H1 (cell line): Measurements from ENCODE around the gene ALKAL2. TPM values are rescaled to one million over a fixed set of nuclear protein-coding genes. Genes with fewer than 3 reads are reported as not detected.

ENCODE experiments used
- BRCA1 ChIP-seq: IDR thresholded peaks from 2 replicates; pipeline ENCODE4 v1.6.1; 2012; ENCODE audit warnings: low read depth, low read length, improper control_type of control experiment
- CHD1 ChIP-seq: IDR thresholded peaks from 2 replicates; pipeline ENCODE4 v1.6.1; 2012; ENCODE audit warnings: low read depth, low read length, improper control_type of control experiment
- GABPA ChIP-seq: IDR thresholded peaks from 2 replicates; pipeline ENCODE4 v1.6.1; 2011; ENCODE audit warnings: mild to moderate bottlenecking, low read length, moderate library complexity, borderline replicate concordance; ENCODE audit not compliant: insufficient read depth
- PHF8 ChIP-seq: fragments of 200-600 bp; sonication (generic); conservative IDR thresholded peaks from 2 replicates; pipeline ENCODE4 v1.7.1; 2012; ENCODE audit warnings: low read depth, mild to moderate bottlenecking, inconsistent platforms, low read length, moderate library complexity
- RXRA ChIP-seq: IDR thresholded peaks from 2 replicates; pipeline ENCODE4 v1.6.1; 2011; ENCODE audit warnings: low read depth, mild to moderate bottlenecking, low read length, moderate library complexity; ENCODE audit not compliant: insufficient read depth
- SP2 ChIP-seq: IDR thresholded peaks from 2 replicates; pipeline ENCODE4 v1.6.1; 2012; ENCODE audit warnings: mild to moderate bottlenecking, low read length, inconsistent platforms
- polyA plus RNA-seq, 7 experiments: library from polyadenylated mRNA; depleted of rRNA in 3 of 7; stranded (reverse) in 5 of 7; unstranded in 2 of 7; fragments of >200 nt in 5 of 7; fragments of 200-250 nt in 2 of 7; gene quantifications; 1 replicate in 5 of 7; 2 replicates in 1 of 7; 4 replicates in 1 of 7; pipeline versions ENCODE4 v1.2.1 to v1.2.3, GENCODE V29; 2011 to 2013; ENCODE audit warnings: missing spikeins in 2 of 7, mixed read lengths in 2 of 7
- total RNA-seq: library from RNA; stranded (reverse); fragmentation: NEBNext Ultra II Directional; extraction: Animal tissue kit (Norgen Biotek cat#: 25700); gene quantifications from 2 replicates; pipeline ENCODE4 v1.2.1, GENCODE V29; 2021
- TF ChIP-seq, protein P1 (sequence below): fragments of 300-600 bp; sonication (generic); IDR thresholded peaks from 2 replicates; pipeline ENCODE4 v1.7.1; 2012; ENCODE audit warnings: low read length, moderate library complexity, mild to moderate bottlenecking, inconsistent platforms; ENCODE audit not compliant: insufficient replicate concordance

ALKAL2 gene
- total and polyA plus RNA-seq, 2 of the 8 experiments (the other 6 are each of a cell fraction or from before 2014, with no cell fraction given) = 4.6 to 11.5 TPM

DNA sequence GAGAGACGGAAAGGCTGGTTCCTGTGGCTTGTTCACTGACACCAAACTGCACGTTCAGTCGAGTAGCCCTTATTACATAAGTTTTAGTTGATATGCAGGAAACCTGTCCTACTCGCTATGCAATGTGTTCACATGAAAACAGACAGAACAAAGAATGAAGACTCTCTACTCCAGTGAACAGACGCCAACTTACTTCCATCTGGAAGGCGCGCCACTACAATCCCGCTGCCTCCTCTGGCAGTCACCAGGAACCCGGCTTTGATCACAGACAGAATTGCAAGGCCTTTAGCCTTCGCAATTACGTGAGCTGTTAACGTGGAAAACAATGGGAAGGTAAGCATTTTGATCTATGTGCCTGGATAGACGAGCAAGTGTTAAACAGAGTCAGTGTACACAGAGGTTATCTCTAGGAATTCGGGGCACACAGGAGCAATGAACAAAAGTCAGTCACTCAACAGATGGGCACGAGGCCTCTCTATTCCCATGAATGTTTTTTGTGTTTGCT lies 38.3 kb downstream of the ALKAL2 start (continued):
- TF ChIP-seq, protein P1, sequence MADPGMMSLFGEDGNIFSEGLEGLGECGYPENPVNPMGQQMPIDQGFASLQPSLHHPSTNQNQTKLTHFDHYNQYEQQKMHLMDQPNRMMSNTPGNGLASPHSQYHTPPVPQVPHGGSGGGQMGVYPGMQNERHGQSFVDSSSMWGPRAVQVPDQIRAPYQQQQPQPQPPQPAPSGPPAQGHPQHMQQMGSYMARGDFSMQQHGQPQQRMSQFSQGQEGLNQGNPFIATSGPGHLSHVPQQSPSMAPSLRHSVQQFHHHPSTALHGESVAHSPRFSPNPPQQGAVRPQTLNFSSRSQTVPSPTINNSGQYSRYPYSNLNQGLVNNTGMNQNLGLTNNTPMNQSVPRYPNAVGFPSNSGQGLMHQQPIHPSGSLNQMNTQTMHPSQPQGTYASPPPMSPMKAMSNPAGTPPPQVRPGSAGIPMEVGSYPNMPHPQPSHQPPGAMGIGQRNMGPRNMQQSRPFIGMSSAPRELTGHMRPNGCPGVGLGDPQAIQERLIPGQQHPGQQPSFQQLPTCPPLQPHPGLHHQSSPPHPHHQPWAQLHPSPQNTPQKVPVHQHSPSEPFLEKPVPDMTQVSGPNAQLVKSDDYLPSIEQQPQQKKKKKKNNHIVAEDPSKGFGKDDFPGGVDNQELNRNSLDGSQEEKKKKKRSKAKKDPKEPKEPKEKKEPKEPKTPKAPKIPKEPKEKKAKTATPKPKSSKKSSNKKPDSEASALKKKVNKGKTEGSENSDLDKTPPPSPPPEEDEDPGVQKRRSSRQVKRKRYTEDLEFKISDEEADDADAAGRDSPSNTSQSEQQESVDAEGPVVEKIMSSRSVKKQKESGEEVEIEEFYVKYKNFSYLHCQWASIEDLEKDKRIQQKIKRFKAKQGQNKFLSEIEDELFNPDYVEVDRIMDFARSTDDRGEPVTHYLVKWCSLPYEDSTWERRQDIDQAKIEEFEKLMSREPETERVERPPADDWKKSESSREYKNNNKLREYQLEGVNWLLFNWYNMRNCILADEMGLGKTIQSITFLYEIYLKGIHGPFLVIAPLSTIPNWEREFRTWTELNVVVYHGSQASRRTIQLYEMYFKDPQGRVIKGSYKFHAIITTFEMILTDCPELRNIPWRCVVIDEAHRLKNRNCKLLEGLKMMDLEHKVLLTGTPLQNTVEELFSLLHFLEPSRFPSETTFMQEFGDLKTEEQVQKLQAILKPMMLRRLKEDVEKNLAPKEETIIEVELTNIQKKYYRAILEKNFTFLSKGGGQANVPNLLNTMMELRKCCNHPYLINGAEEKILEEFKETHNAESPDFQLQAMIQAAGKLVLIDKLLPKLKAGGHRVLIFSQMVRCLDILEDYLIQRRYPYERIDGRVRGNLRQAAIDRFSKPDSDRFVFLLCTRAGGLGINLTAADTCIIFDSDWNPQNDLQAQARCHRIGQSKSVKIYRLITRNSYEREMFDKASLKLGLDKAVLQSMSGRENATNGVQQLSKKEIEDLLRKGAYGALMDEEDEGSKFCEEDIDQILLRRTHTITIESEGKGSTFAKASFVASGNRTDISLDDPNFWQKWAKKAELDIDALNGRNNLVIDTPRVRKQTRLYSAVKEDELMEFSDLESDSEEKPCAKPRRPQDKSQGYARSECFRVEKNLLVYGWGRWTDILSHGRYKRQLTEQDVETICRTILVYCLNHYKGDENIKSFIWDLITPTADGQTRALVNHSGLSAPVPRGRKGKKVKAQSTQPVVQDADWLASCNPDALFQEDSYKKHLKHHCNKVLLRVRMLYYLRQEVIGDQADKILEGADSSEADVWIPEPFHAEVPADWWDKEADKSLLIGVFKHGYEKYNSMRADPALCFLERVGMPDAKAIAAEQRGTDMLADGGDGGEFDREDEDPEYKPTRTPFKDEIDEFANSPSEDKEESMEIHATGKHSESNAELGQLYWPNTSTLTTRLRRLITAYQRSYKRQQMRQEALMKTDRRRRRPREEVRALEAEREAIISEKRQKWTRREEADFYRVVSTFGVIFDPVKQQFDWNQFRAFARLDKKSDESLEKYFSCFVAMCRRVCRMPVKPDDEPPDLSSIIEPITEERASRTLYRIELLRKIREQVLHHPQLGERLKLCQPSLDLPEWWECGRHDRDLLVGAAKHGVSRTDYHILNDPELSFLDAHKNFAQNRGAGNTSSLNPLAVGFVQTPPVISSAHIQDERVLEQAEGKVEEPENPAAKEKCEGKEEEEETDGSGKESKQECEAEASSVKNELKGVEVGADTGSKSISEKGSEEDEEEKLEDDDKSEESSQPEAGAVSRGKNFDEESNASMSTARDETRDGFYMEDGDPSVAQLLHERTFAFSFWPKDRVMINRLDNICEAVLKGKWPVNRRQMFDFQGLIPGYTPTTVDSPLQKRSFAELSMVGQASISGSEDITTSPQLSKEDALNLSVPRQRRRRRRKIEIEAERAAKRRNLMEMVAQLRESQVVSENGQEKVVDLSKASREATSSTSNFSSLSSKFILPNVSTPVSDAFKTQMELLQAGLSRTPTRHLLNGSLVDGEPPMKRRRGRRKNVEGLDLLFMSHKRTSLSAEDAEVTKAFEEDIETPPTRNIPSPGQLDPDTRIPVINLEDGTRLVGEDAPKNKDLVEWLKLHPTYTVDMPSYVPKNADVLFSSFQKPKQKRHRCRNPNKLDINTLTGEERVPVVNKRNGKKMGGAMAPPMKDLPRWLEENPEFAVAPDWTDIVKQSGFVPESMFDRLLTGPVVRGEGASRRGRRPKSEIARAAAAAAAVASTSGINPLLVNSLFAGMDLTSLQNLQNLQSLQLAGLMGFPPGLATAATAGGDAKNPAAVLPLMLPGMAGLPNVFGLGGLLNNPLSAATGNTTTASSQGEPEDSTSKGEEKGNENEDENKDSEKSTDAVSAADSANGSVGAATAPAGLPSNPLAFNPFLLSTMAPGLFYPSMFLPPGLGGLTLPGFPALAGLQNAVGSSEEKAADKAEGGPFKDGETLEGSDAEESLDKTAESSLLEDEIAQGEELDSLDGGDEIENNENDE = no peak
- TF ChIP-seq RXRA (no peak), PHF8 (no peak), BRCA1 (no peak), SP2 (no peak), CHD1 (no peak), GABPA (no peak)
